Measurements from ENCODE around the gene TCOF1.

GRCh38 chr5:150399524-150400211 is 42.2 kb downstream of the TCOF1 start:
- TF ChIP-seq POLR2A (IDR thresholded peaks at IDR 0.05) (no peak), CTCF (IDR thresholded peaks at IDR 0.05) (no peak)
